Activated CD4-positive, alpha-beta T cell treated with anti-CD3 and anti-CD28 coated beads, Interleukin-2, amount 10 ng/mL, durations not matched to agents 7 days and 5 days (primary cell): ENCODE results near the gene RERE. TPM values are rescaled to one million over a fixed set of nuclear protein-coding genes. Genes with fewer than 3 reads are reported as not detected.

Experiments used
- CTCF ChIA-PET: fragments of 350-600 bp; sonication (Branson Sonifier 250); formaldehyde crosslinking; loops from one replicate; lab custom pipeline; 2021; ENCODE audit warnings: antibody characterized with exemption; lab: Charles Lee
- POLR2A ChIA-PET: fragments of 350-600 bp; sonication (Branson Sonifier 250); formaldehyde crosslinking; loops from one replicate; lab custom pipeline; 2021; ENCODE audit warnings: antibody characterized with exemption; lab: Charles Lee
- DNase-seq: peaks from one replicate; pipeline ENCODE4 v3.0.0-alpha.2; 2020
- H3K27ac Mint-ChIP-seq: one replicate; pipeline ENCODE4 v1.8.0; 2021; ENCODE audit warnings: mild to moderate bottlenecking, moderate library complexity, mixed read lengths
- H3K27me3 Mint-ChIP-seq: one replicate; pipeline ENCODE4 v1.8.0; 2021; ENCODE audit warnings: mixed read lengths
- H3K36me3 Mint-ChIP-seq: one replicate; pipeline ENCODE4 v1.8.0; 2021; ENCODE audit warnings: low read depth, mixed read lengths
- H3K4me1 Mint-ChIP-seq: one replicate; pipeline ENCODE4 v1.8.0; 2021; ENCODE audit warnings: mixed read lengths
- H3K4me3 Mint-ChIP-seq: one replicate; pipeline ENCODE4 v1.8.0; 2021; ENCODE audit warnings: mild to moderate bottlenecking, moderate library complexity, mixed read lengths
- H3K9me3 Mint-ChIP-seq: one replicate; pipeline ENCODE4 v1.8.0; 2021; ENCODE audit warnings: mixed read lengths
- total RNA-seq, 2 experiments: library from RNA; stranded (reverse); gene quantifications; one replicate each; pipeline ENCODE4 v1.2.3, GENCODE V29; 2021

The RERE gene
- total RNA-seq, 2 experiments from 2014 or later = 68.5 to 68.7 TPM

DNA sequence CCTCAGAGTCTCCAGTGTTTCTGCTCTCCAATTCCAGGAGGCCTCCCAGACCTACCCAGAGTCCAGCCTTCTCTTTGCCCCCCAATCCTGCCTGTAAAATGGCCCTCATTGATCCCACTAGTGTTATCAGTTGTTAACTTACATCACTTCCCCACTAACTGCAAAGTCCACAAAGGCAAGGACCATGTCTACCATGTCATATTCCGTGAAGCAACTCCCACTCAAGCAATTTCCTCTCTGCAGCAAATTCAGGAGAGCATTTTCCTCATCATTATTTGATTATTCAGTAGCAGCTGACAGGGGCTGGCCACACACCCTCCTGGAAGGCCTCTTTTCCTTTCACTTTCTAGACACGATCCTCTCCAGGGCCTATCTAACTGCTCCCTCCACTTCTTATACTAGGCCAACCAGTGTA is 153.5 kb downstream of the RERE start:
- ChIA-PET POLR2A (no interaction called here), CTCF (interaction anchor here (0.6 kb wide), 1 partner anchor 15 kb away, joined by 3 read pairs; no protein-coding TSS in a partner anchor)
- Mint-ChIP-seq H3K9me3 (no peaks in the 10 kb centered on the region), H3K27me3 (no peaks in the 10 kb centered on the region), H3K4me1 (peaks cover 6% of the 10 kb centered on the region), H3K36me3 (no peaks in the 10 kb centered on the region), H3K27ac (no peak overlapping the region), H3K4me3 (no peak overlapping the region)
- peak; percentile 40 for DNase-seq

GRCh38 chr1:8663090-8663802 is 154.2 kb downstream of the RERE start:
- ChIA-PET CTCF (interaction anchor here (0.6 to 1.6 kb wide), 4 partner anchors 9 to 233 kb away, joined by 3 to 5 read pairs (median 4); no protein-coding TSS in a partner anchor), POLR2A (no interaction called here)
- H3K27ac Mint-ChIP-seq = no peak overlapping the region
- no peaks in the 10 kb centered on the region for H3K9me3 Mint-ChIP-seq
- no peaks in the 10 kb centered on the region for H3K36me3 Mint-ChIP-seq
- peaks cover under 1% of the 10 kb centered on the region for H3K4me1 Mint-ChIP-seq
- no peak overlapping the region for H3K4me3 Mint-ChIP-seq
- H3K27me3 Mint-ChIP-seq = no peaks in the 10 kb centered on the region
- no peak for DNase-seq

DNA sequence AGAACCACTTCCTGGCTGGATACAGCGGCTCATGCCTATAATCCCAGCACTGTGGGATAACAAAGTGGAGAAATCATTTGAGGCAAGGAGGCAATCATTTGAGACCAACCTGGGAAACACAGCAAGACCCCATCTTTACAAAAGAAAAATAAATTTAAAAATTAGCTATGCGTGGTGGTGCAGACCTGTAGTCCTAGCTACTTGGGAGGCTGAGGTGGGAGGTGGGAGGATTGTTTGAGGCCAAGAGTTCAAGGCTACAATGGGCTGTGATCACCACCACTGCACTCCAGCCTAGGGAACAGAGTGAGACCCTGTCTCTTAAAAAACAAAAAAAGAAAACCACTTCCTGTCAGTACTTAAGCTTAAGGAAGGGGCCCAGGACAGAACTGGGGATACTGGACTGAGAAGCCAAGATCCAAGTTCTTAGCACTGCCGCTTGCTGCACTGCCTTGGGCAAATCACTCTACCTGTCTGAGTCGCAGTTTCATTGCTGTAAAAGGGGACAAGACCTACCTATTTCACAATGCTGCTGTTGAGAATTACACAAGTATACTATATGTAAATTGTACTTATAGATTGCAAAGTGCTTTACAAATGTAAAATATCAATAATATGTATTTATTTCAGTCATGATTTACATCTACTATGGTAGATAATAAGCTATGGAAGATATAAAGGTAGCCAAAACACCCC is 154.9 kb downstream of the RERE start:
- ChIA-PET POLR2A (no interaction called here), CTCF (interaction anchor here (1.1 to 1.6 kb wide), 3 partner anchors 10 to 232 kb away, joined by 3 to 5 read pairs (median 4); no protein-coding TSS in a partner anchor)
- H3K4me1 Mint-ChIP-seq = no peaks in the 10 kb centered on the region
- no peak for DNase-seq
- H3K36me3 Mint-ChIP-seq = no peaks in the 10 kb centered on the region
- no peak overlapping the region for H3K4me3 Mint-ChIP-seq
- H3K9me3 Mint-ChIP-seq = no peaks in the 10 kb centered on the region
- H3K27me3 Mint-ChIP-seq = no peaks in the 10 kb centered on the region
- peak overlapping the region; percentile 1 for H3K27ac Mint-ChIP-seq

DNA sequence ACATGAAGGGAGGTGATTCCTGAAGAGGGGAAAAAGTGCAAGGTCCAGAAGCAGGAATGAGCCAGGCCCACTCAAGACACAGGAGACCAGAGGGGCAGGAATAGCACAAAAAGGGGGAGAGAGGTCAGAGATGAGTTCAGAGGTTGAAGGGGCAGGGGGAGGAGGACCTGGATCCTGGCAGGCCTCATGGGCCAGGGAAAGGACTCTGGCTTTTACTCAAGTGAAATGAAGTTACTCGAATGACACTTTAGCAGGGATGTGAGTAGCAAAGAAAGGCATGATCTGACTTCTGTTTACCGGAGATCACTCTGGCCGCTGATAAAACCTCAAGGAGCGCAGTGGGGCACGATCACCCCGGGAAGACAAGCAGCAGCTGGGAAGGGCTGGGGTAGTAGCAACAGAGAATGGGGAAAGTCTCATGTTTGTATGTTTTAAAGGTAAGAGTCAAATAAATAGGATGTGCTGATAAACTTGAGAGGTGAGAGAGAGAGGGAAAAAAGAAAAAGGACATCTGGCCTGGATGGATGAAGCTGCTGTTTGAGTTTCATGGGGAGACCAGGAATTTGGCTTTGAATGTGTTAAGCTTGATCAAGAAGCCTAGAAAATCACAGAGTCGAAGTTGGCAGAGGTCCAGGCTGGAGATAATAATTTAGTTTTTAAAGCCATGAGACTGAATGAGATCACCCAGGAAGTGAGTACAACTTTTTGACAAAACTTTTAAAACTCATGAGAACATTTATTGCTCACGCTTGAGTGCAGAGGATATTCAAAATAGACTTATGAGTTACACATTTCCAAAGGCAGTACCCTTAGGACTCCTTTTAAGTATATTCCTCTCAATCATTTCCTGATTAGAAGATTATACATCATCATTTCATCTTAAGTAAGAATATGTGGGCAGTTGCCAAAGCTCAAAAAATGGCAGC is 156.0 kb downstream of the RERE start:
- Mint-ChIP-seq H3K27me3 (no peaks in the 10 kb centered on the region), H3K9me3 (no peaks in the 10 kb centered on the region), H3K4me3 (no peak overlapping the region), H3K27ac (no peak overlapping the region), H3K4me1 (no peaks in the 10 kb centered on the region), H3K36me3 (no peaks in the 10 kb centered on the region)
- POLR2A ChIA-PET = no interaction called here
- no peak for DNase-seq
- CTCF ChIA-PET = interaction anchor here (0.9 to 1.6 kb wide), 4 partner anchors 10 to 100 kb away, joined by 3 to 5 read pairs (median 3); no protein-coding TSS in a partner anchor

- peaks cover 10% of the 10 kb centered on the region for H3K36me3 Mint-ChIP-seq
- H3K4me3 Mint-ChIP-seq = no peak overlapping the region
- ChIA-PET POLR2A (no interaction called here), CTCF (interaction anchor here (1.0 to 1.5 kb wide), 4 partner anchors 11 to 99 kb away, joined by 3 to 6 read pairs (median 4); no protein-coding TSS in a partner anchor)
- H3K27me3 Mint-ChIP-seq = no peaks in the 10 kb centered on the region
- H3K27ac Mint-ChIP-seq = no peak overlapping the region
- H3K4me1 Mint-ChIP-seq = peaks cover 1% of the 10 kb centered on the region
- DNase-seq = no peak
- no peaks in the 10 kb centered on the region for H3K9me3 Mint-ChIP-seq
Measured at GRCh38 chr1:8660411-8660828, 157.0 kb downstream of the RERE start.

GRCh38 chr1:8659593-8659992 is 157.8 kb downstream of the RERE start:
- no peaks in the 10 kb centered on the region for H3K9me3 Mint-ChIP-seq
- CTCF ChIA-PET = interaction anchor here (1.4 to 1.5 kb wide), 2 partner anchors 12 to 20 kb away, joined by 3 to 6 read pairs; no protein-coding TSS in a partner anchor
- no peaks in the 10 kb centered on the region for H3K27me3 Mint-ChIP-seq
- no peak for DNase-seq
- H3K27ac Mint-ChIP-seq = no peak overlapping the region
- peaks cover 14% of the 10 kb centered on the region for H3K36me3 Mint-ChIP-seq
- H3K4me3 Mint-ChIP-seq = no peak overlapping the region
- POLR2A ChIA-PET = no interaction called here
- H3K4me1 Mint-ChIP-seq = peaks cover 3% of the 10 kb centered on the region

- H3K36me3 Mint-ChIP-seq = peaks cover 28% of the 10 kb centered on the region
- no peak overlapping the region for H3K27ac Mint-ChIP-seq
- peaks cover 43% of the 10 kb centered on the region for H3K4me1 Mint-ChIP-seq
- CTCF ChIA-PET = interaction anchor here (0.6 kb wide), 2 partner anchors 112 to 314 kb away, joined by 3 to 5 read pairs; no protein-coding TSS in a partner anchor
- POLR2A ChIA-PET = interaction anchor here (0.6 kb wide), 1 partner anchor 28 kb away, joined by 4 read pairs; no protein-coding TSS in a partner anchor
- H3K27me3 Mint-ChIP-seq = no peaks in the 10 kb centered on the region
- DNase-seq = no peak
- no peak overlapping the region for H3K4me3 Mint-ChIP-seq
- H3K9me3 Mint-ChIP-seq = no peaks in the 10 kb centered on the region
Measured at GRCh38 chr1:8653878-8654277, 163.6 kb downstream of the RERE start.

GRCh38 chr1:8652467-8653046 is 164.9 kb downstream of the RERE start:
- H3K9me3 Mint-ChIP-seq = no peaks in the 10 kb centered on the region
- peaks cover 29% of the 10 kb centered on the region for H3K36me3 Mint-ChIP-seq
- H3K4me3 Mint-ChIP-seq = no peak overlapping the region
- no peaks in the 10 kb centered on the region for H3K27me3 Mint-ChIP-seq
- ChIA-PET POLR2A (no interaction called here), CTCF (interaction anchor here (0.5 to 1.8 kb wide), 4 partner anchors 18 to 97 kb away, joined by 3 to 9 read pairs (median 4); no protein-coding TSS in a partner anchor)
- DNase-seq = no peak
- H3K27ac Mint-ChIP-seq = peak overlapping the region; percentile 87
- peaks cover 55% of the 10 kb centered on the region for H3K4me1 Mint-ChIP-seq

GRCh38 chr1:8651962-8652361 is 165.5 kb downstream of the RERE start:
- no peaks in the 10 kb centered on the region for H3K27me3 Mint-ChIP-seq
- no peaks in the 10 kb centered on the region for H3K9me3 Mint-ChIP-seq
- H3K27ac Mint-ChIP-seq = peak overlapping the region; percentile 87
- H3K36me3 Mint-ChIP-seq = peaks cover 29% of the 10 kb centered on the region
- ChIA-PET CTCF (interaction anchor here (0.5 to 1.8 kb wide), 7 partner anchors 10 to 97 kb away, joined by 3 to 9 read pairs (median 3); no protein-coding TSS in a partner anchor), POLR2A (no interaction called here)
- no peak for DNase-seq
- H3K4me1 Mint-ChIP-seq = peaks cover 61% of the 10 kb centered on the region
- no peak overlapping the region for H3K4me3 Mint-ChIP-seq

DNA sequence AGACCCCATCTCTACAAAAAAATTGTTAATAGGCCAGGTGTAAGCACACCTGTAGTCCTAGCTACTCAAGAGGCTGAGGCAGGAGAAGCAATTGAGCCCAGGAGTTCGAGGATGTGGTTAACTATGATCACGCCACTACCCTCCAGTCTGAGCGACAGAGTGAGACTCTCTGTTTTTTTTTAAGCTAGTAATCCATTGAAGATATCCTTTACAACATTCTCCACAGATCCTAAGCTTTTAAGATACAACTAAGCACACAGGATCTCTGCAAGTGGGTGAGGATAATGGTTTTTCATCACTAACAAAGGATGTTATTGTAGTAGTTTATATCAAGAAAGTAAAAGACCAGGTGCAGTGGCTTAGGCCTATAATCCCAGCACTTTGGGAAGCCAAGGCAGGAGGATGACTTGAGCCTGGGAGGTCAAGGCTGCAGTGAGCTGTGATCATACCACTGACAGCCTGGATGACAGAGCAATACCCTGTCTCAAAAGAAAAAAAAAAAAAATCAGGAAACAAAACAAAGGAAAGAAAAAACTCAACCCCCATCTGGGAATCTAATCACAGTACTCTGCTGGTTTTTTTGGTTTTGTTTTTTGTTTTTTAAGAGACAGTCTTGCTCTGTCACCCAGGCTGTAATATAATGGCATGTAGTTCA is 166.1 kb downstream of the RERE start:
- ChIA-PET POLR2A (interaction anchor here (0.6 kb wide), 2 partner anchors 71 to 216 kb away, joined by 4 read pairs; no protein-coding TSS in a partner anchor), CTCF (interaction anchor here (0.8 to 1.8 kb wide), 7 partner anchors 10 to 96 kb away, joined by 3 to 9 read pairs (median 3); no protein-coding TSS in a partner anchor)
- peaks cover 62% of the 10 kb centered on the region for H3K4me1 Mint-ChIP-seq
- H3K4me3 Mint-ChIP-seq = peak overlapping the region; percentile 15
- H3K27me3 Mint-ChIP-seq = no peaks in the 10 kb centered on the region
- H3K27ac Mint-ChIP-seq = peak overlapping the region; percentile 87
- H3K36me3 Mint-ChIP-seq = peaks cover 31% of the 10 kb centered on the region
- DNase-seq = peak; percentile 55
- no peaks in the 10 kb centered on the region for H3K9me3 Mint-ChIP-seq

- Mint-ChIP-seq H3K4me1 (peaks cover 61% of the 10 kb centered on the region), H3K27me3 (no peaks in the 10 kb centered on the region), H3K27ac (peak overlapping the region; percentile 9), H3K36me3 (peaks cover 22% of the 10 kb centered on the region), H3K4me3 (no peak overlapping the region), H3K9me3 (no peaks in the 10 kb centered on the region)
- ChIA-PET POLR2A (no interaction called here), CTCF (interaction anchor here (0.6 to 1.1 kb wide), 2 partner anchors 51 to 1290 kb away, joined by 3 read pairs; no protein-coding TSS in a partner anchor)
- no peak for DNase-seq
Measured at GRCh38 chr1:8649875-8650274, 167.6 kb downstream of the RERE start.
